GM13977 (cell line): Measurements from ENCODE around the gene PLXNA2.

Source experiments
- DNase-seq: peaks from one replicate; pipeline ENCODE4 v3.0.0; 2012; ENCODE audit warnings: low spot score
- in situ Hi-C: fragments of 300-500 bp; cut with MboI; formaldehyde crosslinking; loops from one replicate; pipeline ENCODE4 v1.12.0; 2022; ENCODE audit warnings: low sequenced_read_pairs, low pct_unique_long_range_greater_than_20kb, mixed read lengths, inconsistent platforms; ENCODE audit not compliant: unreplicated experiment
- TF ChIP-seq, protein P1 (sequence below): IDR thresholded peaks from 2 replicates; pipeline ENCODE4 v1.5.1; 2012; ENCODE audit warnings: mild to moderate bottlenecking, control low read depth; ENCODE audit not compliant: insufficient read depth; ENCODE audit errors: extremely low read depth, missing control alignments

Gene PLXNA2

DNA sequence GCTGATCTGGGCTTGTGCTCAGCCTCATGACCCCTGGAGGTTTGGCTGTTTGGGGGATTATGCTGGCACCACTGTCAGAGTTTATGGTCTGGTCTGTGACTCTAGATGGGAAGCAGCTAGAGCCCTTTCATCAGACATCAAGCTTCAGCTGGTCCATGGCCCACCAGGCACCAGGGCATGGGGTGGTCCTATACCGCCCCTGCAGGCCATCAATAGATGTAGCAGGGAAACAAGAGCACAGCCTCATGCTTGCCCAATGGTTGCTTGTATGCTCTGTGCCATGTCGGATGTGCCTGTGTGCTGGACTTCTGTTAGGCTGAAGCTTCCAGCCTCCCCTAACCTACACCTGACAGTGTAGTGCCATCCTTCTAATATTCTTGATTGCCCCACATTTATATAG is 262.2 kb downstream of the PLXNA2 start:
- no peak for DNase-seq
- in situ Hi-C loops = no loop called here
- TF ChIP-seq, protein P1, sequence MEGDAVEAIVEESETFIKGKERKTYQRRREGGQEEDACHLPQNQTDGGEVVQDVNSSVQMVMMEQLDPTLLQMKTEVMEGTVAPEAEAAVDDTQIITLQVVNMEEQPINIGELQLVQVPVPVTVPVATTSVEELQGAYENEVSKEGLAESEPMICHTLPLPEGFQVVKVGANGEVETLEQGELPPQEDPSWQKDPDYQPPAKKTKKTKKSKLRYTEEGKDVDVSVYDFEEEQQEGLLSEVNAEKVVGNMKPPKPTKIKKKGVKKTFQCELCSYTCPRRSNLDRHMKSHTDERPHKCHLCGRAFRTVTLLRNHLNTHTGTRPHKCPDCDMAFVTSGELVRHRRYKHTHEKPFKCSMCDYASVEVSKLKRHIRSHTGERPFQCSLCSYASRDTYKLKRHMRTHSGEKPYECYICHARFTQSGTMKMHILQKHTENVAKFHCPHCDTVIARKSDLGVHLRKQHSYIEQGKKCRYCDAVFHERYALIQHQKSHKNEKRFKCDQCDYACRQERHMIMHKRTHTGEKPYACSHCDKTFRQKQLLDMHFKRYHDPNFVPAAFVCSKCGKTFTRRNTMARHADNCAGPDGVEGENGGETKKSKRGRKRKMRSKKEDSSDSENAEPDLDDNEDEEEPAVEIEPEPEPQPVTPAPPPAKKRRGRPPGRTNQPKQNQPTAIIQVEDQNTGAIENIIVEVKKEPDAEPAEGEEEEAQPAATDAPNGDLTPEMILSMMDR = peak; percentile 54

GRCh38 chr1:207978441-207978840 is 265.7 kb downstream of the PLXNA2 start:
- in situ Hi-C loops = no loop called here

DNA sequence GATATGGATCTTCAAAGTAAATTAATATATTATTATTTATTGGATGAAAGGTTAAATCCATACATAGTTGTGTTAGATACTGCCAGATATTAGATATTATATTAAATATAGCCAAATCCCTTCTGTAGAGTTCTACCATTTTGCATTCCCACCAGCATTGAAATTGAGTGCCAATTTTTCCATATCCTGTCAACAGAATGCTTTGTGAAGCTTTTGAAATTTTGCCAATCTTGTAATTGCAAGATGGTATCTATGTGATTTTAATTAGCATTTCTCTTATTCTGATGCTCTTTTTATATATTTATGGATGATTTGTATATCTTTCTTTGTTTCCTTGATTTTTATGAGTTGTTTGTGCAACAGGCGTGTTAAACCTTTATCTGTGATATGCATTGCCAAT is 266.3 kb downstream of the PLXNA2 start:
- in situ Hi-C loops = no loop called here
- TF ChIP-seq, protein P1 = no peak
- no peak for DNase-seq

More at GRCh38 chr1:207978441-207978840, 265.7 kb downstream of the PLXNA2 start:
- no peak for DNase-seq
- TF ChIP-seq, protein P1 = no peak

GRCh38 chr1:207973898-207974568 is 270.2 kb downstream of the PLXNA2 start:
- DNase-seq = no peak
- in situ Hi-C loops = no loop called here
- TF ChIP-seq, protein P1 = no peak

DNA sequence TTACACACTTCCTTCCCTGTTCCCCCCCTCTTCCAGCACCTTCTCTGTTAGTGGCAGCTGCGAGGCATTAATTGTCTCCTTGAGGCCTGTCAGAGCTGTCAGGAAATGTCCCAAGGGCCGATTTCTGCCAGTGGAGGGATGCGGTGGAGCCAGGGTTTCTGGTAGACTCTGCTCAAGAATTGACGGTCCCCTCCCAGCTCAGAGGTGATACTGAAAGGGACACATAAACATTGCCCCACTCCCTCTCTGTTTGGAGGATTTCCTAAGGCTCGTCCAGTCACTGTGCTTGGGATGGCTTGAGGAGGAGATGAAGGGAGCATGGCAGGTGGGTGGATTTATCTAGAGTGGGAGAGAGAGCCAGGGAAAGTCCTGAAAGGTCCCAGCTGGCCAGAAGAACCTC is 271.8 kb downstream of the PLXNA2 start:
- in situ Hi-C loops = no loop called here
- TF ChIP-seq, protein P1 = no peak

More for the DNA sequence above, 271.8 kb downstream of the PLXNA2 start:
- no peak for DNase-seq
